Psoas muscle (tissue), 8 donors: ENCODE data around the gene MARK4. TPM values are rescaled to one million over a fixed set of nuclear protein-coding genes. Genes with fewer than 3 reads are reported as not detected.

ENCODE experiments used
- ATAC-seq, 4 donors: fragments of 200-7000 bp; cut with Tn5 transposase; one replicate each; pipeline ENCODE4 v1.9.1; 2020; ENCODE audit warnings: moderate library complexity in 3 of 4, mild to moderate bottlenecking in 2 of 4
- DNase-seq, 2 donors: peaks; one replicate each; pipeline ENCODE4 v3.0.0-alpha.2; 2020
- H3K27ac ChIP-seq: fragments of 200-600 bp; one replicate; pipeline ENCODE4 v1.8.0; 2022
- H3K27me3 ChIP-seq, 3 donors: fragments of 200-600 bp in 1 of 3; one replicate each; pipeline versions ENCODE4 v1.6.1 to v1.8.0; 2013 to 2022; ENCODE audit warnings: low read length in 2 of 3, mild to moderate bottlenecking in 2 of 3, moderate library complexity in 1 of 3; ENCODE audit not compliant: insufficient read depth in 3 of 3
- H3K36me3 ChIP-seq, 2 donors: fragments of 200-600 bp in 1 of 2; one replicate each; pipeline versions ENCODE4 v1.6.1 to v1.8.0; 2013 to 2022; ENCODE audit warnings: low read depth in 1 of 2, mild to moderate bottlenecking in 1 of 2, moderate library complexity in 1 of 2; ENCODE audit not compliant: insufficient read depth in 1 of 2
- H3K4me1 ChIP-seq: fragments of 200-600 bp; one replicate; pipeline ENCODE4 v1.8.0; 2022
- H3K4me3 ChIP-seq: fragments of 200-600 bp; one replicate; pipeline ENCODE4 v1.8.0; 2022; ENCODE audit warnings: mild to moderate bottlenecking
- H3K9me3 ChIP-seq: fragments of 200-600 bp; one replicate; pipeline ENCODE4 v1.8.0; 2022
- WGBS, 3 donors: extraction: QIAGEN DNeasy Blood & Tissue Kit; methylation state at CpG; one replicate each; pipeline versions ENCODE4 v1.1.6 to v1.1.7; 2013; 5-methylcytosine and 5-hydroxymethylcytosine counted together
- intact Hi-C, 2 donors: fragments of 100-400 bp; cut with DNase I; formaldehyde crosslinking; loops; one replicate each; pipeline versions ENCODE4 v1.11.0 to v1.14.2; 2022
- polyA plus RNA-seq, 3 donors: library from polyadenylated mRNA; stranded (reverse); fragments of 200-250 nt; gene quantifications; one replicate each; pipeline ENCODE4 v1.2.3, GENCODE V29; 2013
- total RNA-seq, 4 donors: library from RNA; stranded (reverse); fragmentation: NEBNext Ultra II Directional in 2 of 4; extraction: Animal tissue kit (Norgen Biotek cat#: 25700) in 2 of 4; gene quantifications; one replicate each; pipeline versions ENCODE4 v1.2.1 to v1.2.4, GENCODE V29; 2021 to 2023
- TF ChIP-seq, protein P1 (sequence below): fragments of 200-600 bp; IDR thresholded peaks from one replicate; pipeline ENCODE4 v1.8.0; 2022; ENCODE audit warnings: antibody characterized with exemption
- donor health status: healthy with polysubstance abuse.
- donor health status: DM: no; HTN: no; CAD: no; lungs with moderate emphysema.
- donor health status: Bipolar disorder and iron deficiency.
- donor health status: healthy.
- donor health status: DM: yes; HTN: yes; CAD: no.
- donor health status: DM: no; HTN: no; CAD: no.
- donor health status: DM: no; HTN: no; CAD: no.
- donor health status: DM: yes; HTN: yes; CAD: no.

MARK4 gene
- total and polyA plus RNA-seq, 7 donors, result 11.0 to 37.7 (median 29.7) TPM

DNA sequence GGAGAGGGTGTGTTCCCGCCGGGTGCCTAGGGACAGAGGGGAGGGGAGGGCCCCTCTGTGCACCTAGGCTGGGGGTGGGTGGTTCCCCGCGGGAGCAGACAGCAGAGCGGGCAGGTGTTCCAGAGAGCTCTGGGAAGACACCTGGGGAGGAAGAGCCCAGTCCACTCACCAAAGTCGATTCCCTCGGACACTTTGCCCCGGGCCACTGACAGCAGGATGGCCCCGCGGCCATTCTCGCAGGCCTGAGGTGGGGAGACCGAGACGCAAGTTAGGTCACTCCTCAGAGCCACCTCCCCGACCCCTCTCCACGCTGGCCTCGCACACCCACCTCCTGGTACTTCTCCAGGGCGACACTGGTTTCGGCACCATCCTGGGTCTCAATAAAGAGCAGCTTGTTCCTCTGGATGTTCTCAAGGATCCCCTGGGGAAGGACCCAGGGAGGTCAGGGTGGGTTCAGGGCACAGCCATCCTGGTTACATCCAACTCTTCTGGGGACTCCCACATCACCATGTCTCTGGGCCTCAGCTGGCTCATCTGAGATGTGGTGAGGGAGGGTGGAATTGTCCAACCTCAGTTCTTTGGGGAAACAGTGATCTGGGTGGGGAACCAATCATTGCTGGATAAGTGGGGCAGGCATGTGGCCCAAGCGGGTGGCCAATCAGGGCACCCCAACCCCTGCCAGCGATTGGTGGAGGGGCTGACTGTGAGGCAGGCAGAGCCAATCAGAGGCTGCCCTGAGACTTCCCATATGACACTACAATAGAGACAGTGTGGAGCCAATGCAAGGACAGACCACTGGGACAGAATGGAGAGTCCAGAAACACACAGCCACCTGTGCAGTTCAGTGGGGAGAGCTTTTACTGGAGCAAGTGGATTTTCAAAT, 102.1 kb downstream of the MARK4 start:
- H3K27ac ChIP-seq, result no peak overlapping the region
- DNase-seq (no peak), ATAC-seq (no peak)
- intact Hi-C loops, result no loop called here
- H3K9me3 ChIP-seq, result no peaks in the 10 kb centered on the region
- H3K27me3 ChIP-seq, result no peaks in the 10 kb centered on the region
- H3K36me3 ChIP-seq, result peaks cover 2 to 51% of the 10 kb centered on the region in 2 donors
- no peaks in the 10 kb centered on the region for H3K4me1 ChIP-seq
- WGBS, 3 donors, result 92% methylated on average over 18 to 20 of the region's 20 CpGs
- H3K4me3 ChIP-seq, result no peak overlapping the region
- TF ChIP-seq, protein P1, sequence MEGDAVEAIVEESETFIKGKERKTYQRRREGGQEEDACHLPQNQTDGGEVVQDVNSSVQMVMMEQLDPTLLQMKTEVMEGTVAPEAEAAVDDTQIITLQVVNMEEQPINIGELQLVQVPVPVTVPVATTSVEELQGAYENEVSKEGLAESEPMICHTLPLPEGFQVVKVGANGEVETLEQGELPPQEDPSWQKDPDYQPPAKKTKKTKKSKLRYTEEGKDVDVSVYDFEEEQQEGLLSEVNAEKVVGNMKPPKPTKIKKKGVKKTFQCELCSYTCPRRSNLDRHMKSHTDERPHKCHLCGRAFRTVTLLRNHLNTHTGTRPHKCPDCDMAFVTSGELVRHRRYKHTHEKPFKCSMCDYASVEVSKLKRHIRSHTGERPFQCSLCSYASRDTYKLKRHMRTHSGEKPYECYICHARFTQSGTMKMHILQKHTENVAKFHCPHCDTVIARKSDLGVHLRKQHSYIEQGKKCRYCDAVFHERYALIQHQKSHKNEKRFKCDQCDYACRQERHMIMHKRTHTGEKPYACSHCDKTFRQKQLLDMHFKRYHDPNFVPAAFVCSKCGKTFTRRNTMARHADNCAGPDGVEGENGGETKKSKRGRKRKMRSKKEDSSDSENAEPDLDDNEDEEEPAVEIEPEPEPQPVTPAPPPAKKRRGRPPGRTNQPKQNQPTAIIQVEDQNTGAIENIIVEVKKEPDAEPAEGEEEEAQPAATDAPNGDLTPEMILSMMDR, result no peak

DNA sequence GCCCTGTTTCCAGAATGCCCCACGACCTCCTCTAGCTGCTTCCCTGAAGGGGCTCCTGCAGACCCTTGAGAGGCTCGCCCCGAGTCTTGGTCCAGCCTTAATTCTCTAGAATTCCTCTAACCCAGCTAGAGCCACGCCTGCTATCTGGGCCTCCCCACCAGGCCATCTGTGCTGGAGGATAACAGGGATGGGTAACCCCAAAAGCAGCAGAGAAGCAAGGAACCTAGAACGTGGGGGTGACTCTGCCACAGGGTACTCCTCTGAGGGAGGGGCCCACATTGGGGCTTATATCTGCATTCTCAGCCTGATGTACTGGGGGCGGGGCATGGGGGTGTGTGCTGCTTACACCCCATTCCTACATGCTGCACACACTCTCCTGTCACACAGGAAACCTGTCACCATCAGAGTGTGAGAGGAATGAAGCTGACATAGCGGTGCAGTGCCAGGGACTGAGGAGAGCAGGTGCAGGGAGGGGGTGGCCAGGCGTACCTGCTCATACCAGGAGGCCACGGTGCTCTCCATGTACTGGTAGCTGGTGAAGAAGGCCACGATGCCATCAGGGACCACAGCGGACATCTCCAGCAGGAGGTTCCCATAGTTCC, 103.3 kb downstream of the MARK4 start:
- TF ChIP-seq, protein P1, result no peak
- Histone ChIP-seq H3K9me3 (no peaks in the 10 kb centered on the region), H3K27me3 (no peaks in the 10 kb centered on the region), H3K27ac (no peak overlapping the region), H3K4me3 (no peak overlapping the region), H3K4me1 (no peaks in the 10 kb centered on the region), H3K36me3 (peaks cover 2 to 51% of the 10 kb centered on the region in 2 donors)
- 91 to 96% (median 93%) methylated on average over 11 of the region's 11 CpGs for WGBS, 3 donors
- ATAC-seq (no peak), DNase-seq (no peak)
- intact Hi-C loops, result no loop called here

Other genes starting within 250 kb of the MARK4 start
- gene RELB, start 249.8 kb upstream of the MARK4 start, total RNA-seq, result 10 to 100 TPM in 3 of 4 donors, 1 to 10 TPM in 1; 6.5 to 44.0 (median 13.5) TPM
- gene RELB, start 249.8 kb upstream of the MARK4 start, polyA plus RNA-seq, result 10 to 100 TPM; 10.3 to 14.1 (median 12.1) TPM
- 10 to 100 TPM; 37.4 to 65.9 (median 47.1) TPM for gene CLASRP, start 212.2 kb upstream of the MARK4 start, total RNA-seq
- 10 to 100 TPM; 30.8 to 34.5 (median 33.2) TPM for gene CLASRP, start 212.2 kb upstream of the MARK4 start, polyA plus RNA-seq
- under 1 TPM in 3 of 4 donors, not detected in 1; 0.34 to 0.73 (median 0.36) TPM for gene ZNF296, start 174.8 kb upstream of the MARK4 start, total RNA-seq
- gene ZNF296, start 174.8 kb upstream of the MARK4 start, polyA plus RNA-seq, result under 1 TPM; 0.22 to 0.62 (median 0.44) TPM
- 10 to 100 TPM; 19.6 to 27.3 (median 24.3) TPM for gene GEMIN7, start 172.0 kb upstream of the MARK4 start, total RNA-seq
- 10 to 100 TPM; 40.9 to 51.1 (median 50.3) TPM for gene GEMIN7, start 172.0 kb upstream of the MARK4 start, polyA plus RNA-seq
- 10 to 100 TPM; 27.0 to 34.6 (median 29.1) TPM for gene PPP1R37, start 158.1 kb upstream of the MARK4 start, total RNA-seq
- 10 to 100 TPM; 25.5 to 39.5 (median 36.3) TPM for gene PPP1R37, start 158.1 kb upstream of the MARK4 start, polyA plus RNA-seq
- under 1 TPM in 3 of 4 donors, not detected in 1; 0.06 to 0.09 (median 0.08) TPM for gene NKPD1, start 90.3 kb upstream of the MARK4 start, total RNA-seq
- under 1 TPM in 2 of 3 donors, not detected in 1; 0.08 to 0.18 TPM for gene NKPD1, start 90.3 kb upstream of the MARK4 start, polyA plus RNA-seq
- gene TRAPPC6A, start 73.0 kb upstream of the MARK4 start, total RNA-seq, result 10 to 100 TPM; 12.3 to 42.2 (median 20.6) TPM
- 10 to 100 TPM; 10.8 to 14.5 (median 12.9) TPM for gene TRAPPC6A, start 73.0 kb upstream of the MARK4 start, polyA plus RNA-seq
- 1 to 10 TPM; 4.1 to 7.8 (median 5.1) TPM for gene BLOC1S3, start 72.5 kb upstream of the MARK4 start, total RNA-seq
- gene BLOC1S3, start 72.5 kb upstream of the MARK4 start, polyA plus RNA-seq, result 1 to 10 TPM; 3.3 to 6.6 (median 6.5) TPM
- gene EXOC3L2, start 5.9 kb upstream of the MARK4 start, total RNA-seq, result 1 to 10 TPM in 1 of 4 donors, under 1 TPM in 3; 0.62 to 1.3 (median 0.70) TPM
- under 1 TPM; 0.17 to 0.53 (median 0.28) TPM for gene EXOC3L2, start 5.9 kb upstream of the MARK4 start, polyA plus RNA-seq
- gene CKM, start 71.6 kb downstream of the MARK4 start, total RNA-seq, result over 10,000 TPM in 3 of 4 donors, 1,000 to 10,000 TPM in 1; 9,755 to 16,244 (median 12,984) TPM
- over 10,000 TPM in 2 of 3 donors, 1,000 to 10,000 TPM in 1; 9,503 to 23,818 (median 21,473) TPM for gene CKM, start 71.6 kb downstream of the MARK4 start, polyA plus RNA-seq
- gene KLC3, start 89.5 kb downstream of the MARK4 start, total RNA-seq, result under 1 TPM in 2 of 4 donors, not detected in 2; 0.11 to 0.27 TPM
- gene KLC3, start 89.5 kb downstream of the MARK4 start, polyA plus RNA-seq, result under 1 TPM in 2 of 3 donors, not detected in 1; 0.03 to 0.05 TPM
- gene ERCC2, start 119.3 kb downstream of the MARK4 start, total RNA-seq, result 10 to 100 TPM in 3 of 4 donors, 1 to 10 TPM in 1; 9.3 to 16.4 (median 12.5) TPM
- 1 to 10 TPM; 5.0 to 8.3 (median 5.3) TPM for gene ERCC2, start 119.3 kb downstream of the MARK4 start, polyA plus RNA-seq
- 1 to 10 TPM; 4.1 to 6.9 (median 5.8) TPM for gene PPP1R13L, start 153.8 kb downstream of the MARK4 start, total RNA-seq
- gene PPP1R13L, start 153.8 kb downstream of the MARK4 start, polyA plus RNA-seq, result 10 to 100 TPM in 1 of 3 donors, 1 to 10 TPM in 2; 1.8 to 21.4 (median 1.9) TPM
- 1 to 10 TPM; 6.0 to 9.6 (median 7.1) TPM for gene POLR1G, start 155.4 kb downstream of the MARK4 start, total RNA-seq
- gene POLR1G, start 155.4 kb downstream of the MARK4 start, polyA plus RNA-seq, result 10 to 100 TPM in 2 of 3 donors, 1 to 10 TPM in 1; 8.8 to 12.5 (median 11.3) TPM
- gene ERCC1, start 172.6 kb downstream of the MARK4 start, total RNA-seq, result 100 to 1,000 TPM in 1 of 4 donors, 10 to 100 TPM in 3; 59.5 to 145 (median 74.2) TPM
- gene ERCC1, start 172.6 kb downstream of the MARK4 start, polyA plus RNA-seq, result 1,000 to 10,000 TPM in 1 of 3 donors, 10 to 100 TPM in 2; 84.6 to 2,153 (median 96.4) TPM
- 1 to 10 TPM in 3 of 4 donors, under 1 TPM in 1; 0.32 to 9.4 (median 1.7) TPM for gene FOSB, start 216.7 kb downstream of the MARK4 start, total RNA-seq
- 1 to 10 TPM in 1 of 3 donors, under 1 TPM in 2; 0.41 to 5.4 (median 0.65) TPM for gene FOSB, start 216.7 kb downstream of the MARK4 start, polyA plus RNA-seq
- gene RTN2, start 245.8 kb downstream of the MARK4 start, total RNA-seq, result 100 to 1,000 TPM; 214 to 272 (median 242) TPM
- 100 to 1,000 TPM in 1 of 3 donors, 10 to 100 TPM in 2; 46.6 to 199 (median 85.8) TPM for gene RTN2, start 245.8 kb downstream of the MARK4 start, polyA plus RNA-seq
- under 1 TPM in 1 of 4 donors, not detected in 3; 0.60 TPM for gene PPM1N, start 247.2 kb downstream of the MARK4 start, total RNA-seq
- under 1 TPM; 0.29 to 0.90 (median 0.31) TPM for gene PPM1N, start 247.2 kb downstream of the MARK4 start, polyA plus RNA-seq